MV-4-11 (cell line): ENCODE measurements around the gene OR5D16.
"Not testable (repeated sequence)": the region's sequence is repeated elsewhere in the genome, so short reads cannot be mapped to it uniquely, and the experiment has no call there.

Experiments
- DNase-seq: peaks from one replicate; lab custom pipeline; 2025; lab: John Stamatoyannopoulos, UW

Gene OR5D16

GRCh38 chr11:55838452-55838851 is at the start of gene OR5D16:
Gene OR5D16 (plus strand): TSS chr11:55838752. CDS start chr11:55838752, 0 bp downstream.
- no peak for DNase-seq

- DNase-seq, result no peak
These were observed 46.9 kb upstream of the OR5D16 start for GRCh38 chr11:55791606-55792005.

GRCh38 chr11:55793321-55793720 is 45.2 kb upstream of the OR5D16 start:
- DNase-seq, result no peak

- DNase-seq, result no peak
These were observed 43.3 kb upstream of the OR5D16 start, which contains the start of gene OR5D14 for GRCh38 chr11:55795256-55795655. Gene OR5D14 (plus strand): TSS chr11:55795556. CDS start chr11:55795556, 0 bp downstream.

- DNase-seq, result no peak
These were observed 32.3 kb upstream of the OR5D16 start for GRCh38 chr11:55806248-55806647.

- no peak for DNase-seq
These were observed 27.5 kb upstream of the OR5D16 start, which contains the start of gene OR5L1 for GRCh38 chr11:55811067-55811466. Gene OR5L1 (plus strand): TSS chr11:55811367. CDS start chr11:55811467, 100 bp downstream.

GRCh38 chr11:55819330-55819729 is 19.2 kb upstream of the OR5D16 start, which contains the start of gene OR5D18:
Gene OR5D18 (plus strand): TSS chr11:55819630. CDS start chr11:55819630, 0 bp downstream.
- no peak for DNase-seq

GRCh38 chr11:55826919-55827318 is 11.6 kb upstream of the OR5D16 start, which contains the start of gene OR5L2:
Gene OR5L2 (plus strand): TSS chr11:55827219. CDS start chr11:55827219, 0 bp downstream.
- no peak for DNase-seq

- DNase-seq, result no peak
These were observed 8.9 kb downstream of the OR5D16 start for GRCh38 chr11:55847453-55847852.

- no peak for DNase-seq
These were observed 10.5 kb downstream of the OR5D16 start for GRCh38 chr11:55849037-55849436.

GRCh38 chr11:55852141-55852540 is 13.6 kb downstream of the OR5D16 start:
- DNase-seq, result no peak

GRCh38 chr11:55854704-55855103 is 16.2 kb downstream of the OR5D16 start:
- no peak for DNase-seq

GRCh38 chr11:55867354-55867753 is 28.8 kb downstream of the OR5D16 start:
- not testable (repeated sequence) for DNase-seq

GRCh38 chr11:55872731-55873130 is 34.2 kb downstream of the OR5D16 start:
- not testable (repeated sequence) for DNase-seq

- DNase-seq, result not testable (repeated sequence)
These were observed 34.6 kb downstream of the OR5D16 start for GRCh38 chr11:55873146-55873545.

- DNase-seq, result not testable (repeated sequence)
These were observed 44.4 kb downstream of the OR5D16 start, which contains the start of gene TRIM51 for GRCh38 chr11:55882997-55883396. Gene TRIM51 (plus strand): TSS chr11:55883297. CDS start chr11:55885429, 2,132 bp downstream.

- not testable (repeated sequence) for DNase-seq
These were observed 46.4 kb downstream of the OR5D16 start for GRCh38 chr11:55884995-55885394.

- not testable (repeated sequence) for DNase-seq
These were observed 46.9 kb downstream of the OR5D16 start for GRCh38 chr11:55885481-55885880.
